ENCODE results near the gene SPAG8. TPM values are rescaled to one million over a fixed set of nuclear protein-coding genes. Genes with fewer than 3 reads are reported as not detected.
A peak's percentile ranks its signal among the peaks of the same experiment; 100 is the strongest.

The SPAG8 gene
- total and polyA plus RNA-seq, 11 donors, result 0.58 to 4.2 (median 2.5) TPM

- Histone ChIP-seq H3K4me3 (no peak overlapping the region), H3K27ac (peak overlapping the region in 2 of 12 donors; percentile 60 to 73), H3K36me3 (no peaks in the 10 kb centered on the region), H3K27me3 (no peaks in the 10 kb centered on the region), H3K9me3 (no peaks in the 10 kb centered on the region), H3K4me1 (peaks cover 5 to 29% (median 22%) of the 10 kb centered on the region in 12 donors)
- intact Hi-C loops (cut with DNase I), result no loop called here
- DNase-seq, result no peak
- peak in 1 of 4 donors; percentile 7 for ATAC-seq
- 89 to 92% (median 90%) methylated on average over 3 of the region's 3 CpGs for WGBS, 4 donors
- TF ChIP-seq CTCF (IDR thresholded peaks at IDR 0.05), result no peak
- no peak for TF ChIP-seq POLR2A (IDR thresholded peaks at IDR 0.05)
Observed at GRCh38 chr9:35771943-35772342, 40.1 kb downstream of the SPAG8 start.

GRCh38 chr9:35771534-35771933 is 40.5 kb downstream of the SPAG8 start:
- TF ChIP-seq CTCF (IDR thresholded peaks at IDR 0.05), result no peak
- no peak for TF ChIP-seq POLR2A (IDR thresholded peaks at IDR 0.05)
- no peak overlapping the region for H3K4me3 ChIP-seq
- ATAC-seq, result no peak

GRCh38 chr9:35771075-35771433 is 41.0 kb downstream of the SPAG8 start:
- peak overlapping the region in 1 of 12 donors; percentile 21 for H3K4me3 ChIP-seq
- H3K9me3 ChIP-seq, result no peaks in the 10 kb centered on the region
- ATAC-seq (peak; percentile 88 to 92 (median 90)), DNase-seq (peak in 4 of 5 donors; percentile 36 to 65 (median 54))
- 2 to 21% (median 5%) methylated on average over 4 of the region's 4 CpGs for WGBS, 4 donors
- peak overlapping the region; percentile 6 to 73 (median 52) for H3K27ac ChIP-seq
- TF ChIP-seq CTCF (IDR thresholded peaks at IDR 0.05), result no peak
- TF ChIP-seq POLR2A (IDR thresholded peaks at IDR 0.05), result no peak
- intact Hi-C loops (cut with DNase I), result no loop called here
- no peaks in the 10 kb centered on the region for H3K36me3 ChIP-seq
- no peaks in the 10 kb centered on the region for H3K27me3 ChIP-seq
- peaks cover 5 to 29% (median 22%) of the 10 kb centered on the region in 12 donors for H3K4me1 ChIP-seq

More at GRCh38 chr9:35771534-35771933, 40.5 kb downstream of the SPAG8 start:
- no peak for DNase-seq
- 41 to 65% (median 44%) methylated on average over 1 of the region's 1 CpG for WGBS, 4 donors
- Histone ChIP-seq H3K27ac (peak overlapping the region; percentile 0 to 73 (median 52)), H3K27me3 (no peaks in the 10 kb centered on the region), H3K4me1 (peaks cover 5 to 29% (median 22%) of the 10 kb centered on the region in 12 donors), H3K9me3 (no peaks in the 10 kb centered on the region), H3K36me3 (no peaks in the 10 kb centered on the region)
- intact Hi-C loops (cut with DNase I), result no loop called here

GRCh38 chr9:35769763-35770162 is 42.3 kb downstream of the SPAG8 start:
- H3K9me3 ChIP-seq, result no peaks in the 10 kb centered on the region
- H3K36me3 ChIP-seq, result no peaks in the 10 kb centered on the region
- no peak overlapping the region for H3K27ac ChIP-seq
- ATAC-seq (no peak), DNase-seq (no peak)
- WGBS, 4 donors, result 96 to 99% (median 97%) methylated on average over 1 of the region's 1 CpG
- intact Hi-C loops (cut with DNase I), result no loop called here
- H3K4me1 ChIP-seq, result peaks cover 5 to 24% (median 17%) of the 10 kb centered on the region in 12 donors
- no peak overlapping the region for H3K4me3 ChIP-seq
- no peaks in the 10 kb centered on the region for H3K27me3 ChIP-seq
- TF ChIP-seq CTCF (IDR thresholded peaks at IDR 0.05) (no peak), POLR2A (IDR thresholded peaks at IDR 0.05) (no peak)
